Thoracic aorta (tissue), 2 donors: ENCODE results near the gene FAM47B. TPM values are rescaled to one million over a fixed set of nuclear protein-coding genes. Genes with fewer than 3 reads are reported as not detected.

Source experiments
- ATAC-seq: fragments of 150-250 bp; one replicate; pipeline ENCODE4 v1.8.0; 2017; ENCODE audit warnings: low read depth; ENCODE audit not compliant: insufficient number of reproducible peaks, low FRiP score
- DNase-seq: peaks from one replicate; pipeline ENCODE4 v3.0.0-alpha.2; 2020; ENCODE audit warnings: low spot score
- H3K27ac ChIP-seq, 2 donors: fragments of 200-600 bp; sonication (generic); 1 replicate in 1 of 2; 2 replicates in 1 of 2; pipeline ENCODE4 v1.5.1; 2016; ENCODE audit warnings: mild to moderate bottlenecking in 2 of 2, moderate library complexity in 2 of 2
- H3K27me3 ChIP-seq: fragments of 200-600 bp; sonication (generic); replicated peaks from 2 replicates; pipeline ENCODE4 v1.6.0; 2016; ENCODE audit warnings: mild to moderate bottlenecking; ENCODE audit not compliant: insufficient read depth
- H3K36me3 ChIP-seq: fragments of 200-600 bp; sonication (generic); one replicate; pipeline ENCODE4 v1.5.1; 2016
- H3K4me1 ChIP-seq, 2 donors: fragments of 200-600 bp; sonication (generic); 1 replicate in 1 of 2; 2 replicates in 1 of 2; pipeline versions ENCODE4 v1.5.1 to v1.6.0; 2016; ENCODE audit warnings: low read depth in 2 of 2, mild to moderate bottlenecking in 1 of 2; ENCODE audit not compliant: control insufficient read depth in 1 of 2
- H3K4me3 ChIP-seq: fragments of 200-600 bp; sonication (generic); 2 replicates; pipeline ENCODE4 v1.5.1; 2016; ENCODE audit warnings: mild to moderate bottlenecking
- H3K9me3 ChIP-seq: fragments of 200-600 bp; sonication (generic); 2 replicates; pipeline ENCODE4 v1.5.1; 2016
- CTCF ChIP-seq: fragments of 200-600 bp; sonication (generic); IDR thresholded peaks from one replicate; pipeline ENCODE4 v1.5.1; 2019; ENCODE audit warnings: antibody characterized with exemption
- total RNA-seq, 2 donors: library from RNA; depleted of rRNA; stranded (reverse); fragments of >200 nt; gene quantifications; one replicate each; pipeline versions ENCODE4 v1.1.0 to v1.2.3, GENCODE V29; 2016

The FAM47B gene
- total RNA-seq, 2 donors from 2014 or later, result not detected

- Histone ChIP-seq H3K4me1 (no peaks in the 10 kb centered on the region), H3K27me3 (no peaks in the 10 kb centered on the region), H3K4me3 (no peak overlapping the region), H3K9me3 (no peaks in the 10 kb centered on the region), H3K36me3 (no peaks in the 10 kb centered on the region), H3K27ac (no peak overlapping the region)
- ATAC-seq (no peak), DNase-seq (no peak)
- TF ChIP-seq CTCF, result no peak
These were observed 35.6 kb downstream of the FAM47B start for GRCh38 chrX:34978171-34978570.

GRCh38 chrX:34987646-34988045, 45.0 kb downstream of the FAM47B start:
- H3K27ac ChIP-seq, result no peak overlapping the region
- H3K27me3 ChIP-seq, result no peaks in the 10 kb centered on the region
- no peaks in the 10 kb centered on the region for H3K4me1 ChIP-seq
- no peaks in the 10 kb centered on the region for H3K9me3 ChIP-seq
- DNase-seq (no peak), ATAC-seq (no peak)
- no peaks in the 10 kb centered on the region for H3K36me3 ChIP-seq
- H3K4me3 ChIP-seq, result no peak overlapping the region
- TF ChIP-seq CTCF, result no peak
